ENCODE measurements around the gene HDGFL3.
"Not testable (repeated sequence)": the region's sequence is repeated elsewhere in the genome, so short reads cannot be mapped to it uniquely, and the experiment has no call there.

The HDGFL3 gene

DNA sequence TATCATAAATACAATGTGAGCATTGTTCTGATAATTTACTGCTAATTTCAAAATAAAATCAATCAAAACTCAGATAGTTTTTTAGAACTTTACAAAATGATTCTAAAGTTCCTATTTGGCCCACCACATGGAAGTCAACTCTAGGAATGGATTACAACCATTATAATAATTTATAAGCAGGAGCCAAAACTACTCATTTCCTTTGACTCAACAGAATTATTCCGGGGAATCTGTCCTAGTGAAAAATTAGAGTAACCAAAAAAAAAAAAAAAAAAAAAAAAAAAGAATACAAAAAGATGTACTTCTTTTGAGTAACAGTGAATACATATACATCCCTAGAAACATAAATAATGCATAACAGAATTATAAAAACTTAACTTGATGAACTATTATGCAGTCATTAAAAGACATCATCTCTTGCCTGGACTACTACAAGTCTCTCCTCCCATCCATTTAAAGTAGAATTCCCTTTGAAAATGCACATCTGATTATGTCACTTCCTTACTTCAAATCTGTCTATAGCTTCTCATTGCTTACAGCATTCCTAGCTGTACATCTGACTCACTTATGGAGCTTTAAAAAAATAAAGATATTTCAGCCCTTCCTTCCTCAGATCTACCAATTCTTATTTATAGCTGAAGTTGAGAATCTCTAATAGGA is 43.4 kb downstream of the HDGFL3 start:
- no peak for TF ChIP-seq FOXP2 (optimal IDR thresholded peaks at IDR 0.05; ENCODE audit: control extremely low read depth, extremely low read length, insufficient read depth)
- TF ChIP-seq POLR2AphosphoS5 (IDR thresholded peaks at IDR 0.05; ENCODE audit: borderline replicate concordance, low read depth, low read length) = no peak
- no peak for TF ChIP-seq EZH2 (IDR thresholded peaks at IDR 0.05)
- H3K36me3 ChIP-seq (ENCODE audit: insufficient read depth, low read length) = no peaks in the 10 kb centered on the region
- H3K9me3 ChIP-seq (ENCODE audit: low read depth, low read length) = peaks cover 4% of the 10 kb centered on the region; the same call in 1 of the 2 replicates
- DNase-seq (ENCODE audit: low read depth, low spot score) = no peak
- no peak overlapping the region for H3K9ac ChIP-seq (ENCODE audit: insufficient read length)
- no peak overlapping the region for H3K27ac ChIP-seq
- H3K4me3 ChIP-seq = no peak overlapping the region

DNA sequence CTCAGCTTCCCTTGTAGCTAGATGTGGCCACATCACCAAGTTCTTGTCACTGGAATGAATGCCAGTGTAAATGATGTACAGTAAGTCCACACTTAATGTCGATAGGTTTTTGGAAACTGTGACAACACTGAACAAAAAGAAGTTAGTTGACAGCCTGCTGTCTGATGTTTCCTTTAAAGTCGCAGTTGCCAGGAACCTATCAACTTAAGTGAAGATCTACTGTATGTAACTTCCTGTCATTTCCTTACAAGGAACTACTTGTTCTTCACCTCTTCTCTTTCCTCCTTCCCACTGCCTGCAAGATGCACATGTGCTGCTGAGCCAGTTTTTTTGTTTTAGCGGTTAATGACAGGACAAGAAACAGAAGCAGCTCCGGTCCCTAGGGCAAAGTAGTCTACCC is 44.6 kb downstream of the HDGFL3 start:
- Histone ChIP-seq H3K9me3 (ENCODE audit: low read depth, low read length) (peaks cover 4% of the 10 kb centered on the region; the same call in 1 of the 2 replicates), H3K27ac (no peak overlapping the region)

DNA sequence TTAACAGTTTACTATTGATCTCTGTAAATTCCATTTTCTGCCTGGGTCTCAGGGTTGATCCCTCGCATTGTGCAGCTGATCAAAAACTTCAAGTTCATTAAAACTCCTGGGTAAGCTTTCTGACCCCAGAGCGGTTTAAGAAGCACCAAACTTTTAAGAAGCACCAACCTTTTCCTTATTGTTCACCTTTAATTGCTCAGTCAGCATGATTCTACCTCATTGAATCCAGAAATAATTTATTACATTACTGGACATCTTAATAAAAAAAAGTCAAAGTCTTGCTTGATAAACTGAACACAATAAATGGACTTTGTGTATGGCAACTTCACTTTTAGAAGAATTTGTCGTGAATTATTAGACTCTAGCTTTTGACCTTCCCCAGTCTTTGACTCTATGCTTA is 46.9 kb downstream of the HDGFL3 start:
- H3K27ac ChIP-seq = no peak overlapping the region
- H3K36me3 ChIP-seq (ENCODE audit: insufficient read depth, low read length) = peaks cover 22% of the 10 kb centered on the region
- no peak for DNase-seq (ENCODE audit: low read depth, low spot score)
- TF ChIP-seq EZH2 (IDR thresholded peaks at IDR 0.05) = no peak
- TF ChIP-seq FOXP2 (optimal IDR thresholded peaks at IDR 0.05; ENCODE audit: control extremely low read depth, extremely low read length, insufficient read depth) = no peak
- no peak overlapping the region for H3K9ac ChIP-seq (ENCODE audit: insufficient read length)
- 0 out of 2 replicates have a peak, but pooled peaks cover under 1% of the 10 kb centered on the region for H3K9me3 ChIP-seq (ENCODE audit: low read depth, low read length)
- H3K4me3 ChIP-seq = no peak overlapping the region

More for the DNA sequence above, 44.6 kb downstream of the HDGFL3 start:
- no peak for TF ChIP-seq FOXP2 (optimal IDR thresholded peaks at IDR 0.05; ENCODE audit: control extremely low read depth, extremely low read length, insufficient read depth)
- no peak overlapping the region for H3K4me3 ChIP-seq
- no peak overlapping the region for H3K9ac ChIP-seq (ENCODE audit: insufficient read length)
- DNase-seq (ENCODE audit: low read depth, low spot score) = no peak
- H3K36me3 ChIP-seq (ENCODE audit: insufficient read depth, low read length) = peaks cover under 1% of the 10 kb centered on the region; the same call in 1 of the 2 replicates

DNA sequence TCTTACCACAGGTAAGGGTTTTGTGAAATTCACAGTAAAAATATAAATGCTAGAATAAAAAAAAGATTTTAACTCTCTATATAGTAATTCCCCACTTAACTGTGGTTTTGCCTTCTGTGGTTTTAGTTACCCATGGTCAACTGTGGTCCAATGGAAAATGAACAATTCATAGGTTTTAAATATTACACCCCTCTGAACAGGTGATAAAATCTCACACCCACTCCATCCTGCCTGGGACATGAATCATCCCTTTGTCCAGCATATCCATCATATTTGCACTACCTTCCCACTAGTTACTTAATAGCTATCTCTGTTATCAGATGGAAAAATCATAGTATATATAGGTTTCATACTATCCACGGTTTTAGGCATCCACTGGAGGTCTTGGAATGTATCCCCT is 49.2 kb downstream of the HDGFL3 start:
- no peak overlapping the region for H3K27ac ChIP-seq
- no peaks in the 10 kb centered on the region for H3K9me3 ChIP-seq (ENCODE audit: low read depth, low read length)
- TF ChIP-seq POLR2AphosphoS5 (IDR thresholded peaks at IDR 0.05; ENCODE audit: borderline replicate concordance, low read depth, low read length) (no peak), EZH2 (IDR thresholded peaks at IDR 0.05) (no peak), FOXP2 (optimal IDR thresholded peaks at IDR 0.05; ENCODE audit: control extremely low read depth, extremely low read length, insufficient read depth) (no peak)
- no peak overlapping the region for H3K9ac ChIP-seq (ENCODE audit: insufficient read length)
- H3K4me3 ChIP-seq = no peak overlapping the region
- DNase-seq (ENCODE audit: low read depth, low spot score) = no peak
- H3K36me3 ChIP-seq (ENCODE audit: insufficient read depth, low read length) = peaks cover 22% of the 10 kb centered on the region

DNA sequence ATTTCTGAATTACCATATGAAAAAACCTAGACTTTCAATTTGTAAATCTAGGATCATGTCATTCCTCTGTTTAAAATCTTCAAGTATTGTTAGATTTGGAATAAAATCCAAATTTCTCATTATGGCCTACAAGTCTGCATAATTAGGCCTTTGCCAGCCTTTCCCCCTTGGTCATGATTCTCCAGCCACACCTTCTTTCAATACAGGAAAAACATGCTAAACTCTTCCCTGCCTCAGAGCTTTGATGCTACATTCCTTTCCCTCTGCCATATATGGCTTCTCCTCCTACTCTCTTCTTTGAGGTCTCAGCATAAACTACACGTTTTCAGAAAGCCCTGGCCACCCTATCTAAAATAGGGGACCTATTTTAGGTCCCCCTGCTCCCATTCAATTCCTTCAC is 51.7 kb downstream of the HDGFL3 start:
- TF ChIP-seq POLR2AphosphoS5 (IDR thresholded peaks at IDR 0.05; ENCODE audit: borderline replicate concordance, low read depth, low read length) (no peak), EZH2 (IDR thresholded peaks at IDR 0.05) (no peak), FOXP2 (optimal IDR thresholded peaks at IDR 0.05; ENCODE audit: control extremely low read depth, extremely low read length, insufficient read depth) (no peak)
- Histone ChIP-seq H3K36me3 (ENCODE audit: insufficient read depth, low read length) (peaks cover 28% of the 10 kb centered on the region), H3K27ac (no peak overlapping the region), H3K4me3 (no peak overlapping the region), H3K9ac (ENCODE audit: insufficient read length) (no peak overlapping the region), H3K9me3 (ENCODE audit: low read depth, low read length) (no peaks in the 10 kb centered on the region)
- DNase-seq (ENCODE audit: low read depth, low spot score) = no peak

DNA sequence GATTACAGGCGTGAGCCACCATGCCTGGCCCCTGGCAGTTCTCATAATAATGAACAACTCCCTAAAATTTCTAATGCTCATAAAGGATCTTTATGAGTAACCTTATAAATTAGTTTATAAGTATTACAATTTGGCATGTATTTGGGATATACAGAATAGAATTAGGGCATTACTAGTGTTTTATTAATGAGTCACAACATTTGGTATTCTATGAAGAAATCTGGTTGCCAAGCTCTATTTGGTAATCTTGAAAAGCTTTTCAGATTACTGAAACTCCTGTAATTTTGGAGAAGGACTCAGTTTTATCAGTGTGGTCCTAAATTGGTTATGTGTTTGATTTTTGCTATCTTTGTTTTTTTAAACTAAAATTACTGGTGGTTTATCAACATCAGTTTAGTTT is 54.3 kb downstream of the HDGFL3 start:
- peaks cover 44% of the 10 kb centered on the region for H3K36me3 ChIP-seq (ENCODE audit: insufficient read depth, low read length)
- no peaks in the 10 kb centered on the region for H3K9me3 ChIP-seq (ENCODE audit: low read depth, low read length)
- no peak for TF ChIP-seq POLR2AphosphoS5 (IDR thresholded peaks at IDR 0.05; ENCODE audit: borderline replicate concordance, low read depth, low read length)
- TF ChIP-seq FOXP2 (optimal IDR thresholded peaks at IDR 0.05; ENCODE audit: control extremely low read depth, extremely low read length, insufficient read depth) = no peak
- TF ChIP-seq EZH2 (IDR thresholded peaks at IDR 0.05) = no peak
- no peak for DNase-seq (ENCODE audit: low read depth, low spot score)
- no peak overlapping the region for H3K9ac ChIP-seq (ENCODE audit: insufficient read length)
- no peak overlapping the region for H3K4me3 ChIP-seq
- H3K27ac ChIP-seq = no peak overlapping the region

DNA sequence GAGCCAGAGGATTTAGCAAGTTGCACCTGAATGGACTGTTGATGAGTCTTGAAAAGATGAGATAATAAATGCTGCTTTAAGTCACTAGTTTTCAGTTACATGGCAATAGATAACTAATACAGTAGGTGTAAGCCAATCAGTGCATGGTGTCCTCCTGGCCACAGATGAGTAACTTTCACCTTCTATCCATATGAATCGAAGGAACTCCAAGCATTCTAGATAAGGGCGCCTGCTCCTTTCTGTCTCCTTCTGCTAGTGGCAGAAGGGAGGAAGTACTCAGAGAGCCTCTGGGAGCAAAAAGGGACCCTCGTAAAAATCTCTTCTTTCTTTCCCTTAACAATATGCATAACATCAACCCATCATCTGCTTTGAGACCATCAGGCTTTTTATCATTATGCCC is 62.9 kb downstream of the HDGFL3 start:
- Histone ChIP-seq H3K27ac (no peak overlapping the region), H3K36me3 (ENCODE audit: insufficient read depth, low read length) (peaks cover 14% of the 10 kb centered on the region; the same call in 1 of the 2 replicates), H3K9me3 (ENCODE audit: low read depth, low read length) (no peaks in the 10 kb centered on the region), H3K9ac (ENCODE audit: insufficient read length) (no peak overlapping the region), H3K4me3 (no peak overlapping the region)
- DNase-seq (ENCODE audit: low read depth, low spot score) = no peak
- TF ChIP-seq EZH2 (IDR thresholded peaks at IDR 0.05) = no peak
- TF ChIP-seq FOXP2 (optimal IDR thresholded peaks at IDR 0.05; ENCODE audit: control extremely low read depth, extremely low read length, insufficient read depth) = no peak
- TF ChIP-seq POLR2AphosphoS5 (IDR thresholded peaks at IDR 0.05; ENCODE audit: borderline replicate concordance, low read depth, low read length) = no peak

DNA sequence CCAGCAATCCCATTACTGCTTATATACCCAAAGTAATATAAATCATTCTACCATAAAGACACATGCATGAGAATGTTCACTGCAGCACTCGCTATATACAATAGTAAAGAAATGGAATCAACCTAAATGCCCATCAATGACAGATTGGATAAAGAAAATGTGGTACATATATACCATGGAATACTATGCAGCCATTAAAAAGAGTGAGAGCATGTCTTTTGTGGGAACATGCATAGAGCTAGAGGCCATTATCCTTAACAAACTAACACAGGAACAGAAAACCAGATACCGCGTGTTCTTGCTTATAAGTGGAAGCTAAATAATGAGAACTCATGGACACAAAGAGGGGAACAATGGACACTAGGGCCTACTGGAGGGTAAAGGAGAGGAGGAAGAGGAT is 65.5 kb downstream of the HDGFL3 start:
- DNase-seq (ENCODE audit: low read depth, low spot score); H3K27ac ChIP-seq; H3K9ac ChIP-seq (ENCODE audit: insufficient read length); H3K4me3 ChIP-seq; H3K9me3 ChIP-seq (ENCODE audit: low read depth, low read length): not testable (repeated sequence)
- peaks cover 16% of the 10 kb centered on the region for H3K36me3 ChIP-seq (ENCODE audit: insufficient read depth, low read length)

DNA sequence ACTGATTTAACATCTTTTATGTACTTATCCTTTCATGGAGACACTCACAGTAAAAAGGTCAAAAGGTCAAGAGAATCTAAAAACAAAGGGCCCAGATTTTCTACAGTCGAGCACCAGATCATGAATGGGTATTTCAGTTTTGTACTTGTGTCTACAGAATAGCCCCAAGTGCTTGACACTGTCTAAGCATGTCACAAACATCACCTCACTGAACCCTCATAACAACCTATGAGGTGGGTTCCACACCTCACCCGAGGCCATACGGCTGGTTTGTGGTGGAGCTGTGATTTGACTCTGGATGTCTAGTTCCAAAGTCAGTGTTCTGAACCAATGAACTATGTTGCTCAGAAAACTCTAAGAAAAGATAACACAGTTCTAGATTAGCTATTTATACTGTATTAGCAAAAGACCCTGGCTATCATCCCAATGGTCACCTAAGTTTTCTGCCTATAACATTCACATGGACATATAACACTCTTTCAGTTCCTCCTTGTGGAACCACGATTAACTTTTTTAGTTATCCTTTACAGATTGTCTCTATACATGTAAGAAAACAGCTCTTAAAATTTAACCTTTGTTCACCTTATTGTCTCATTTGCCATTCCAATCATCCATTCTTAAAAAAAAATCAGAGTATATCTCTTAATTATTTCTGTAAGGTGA is 74.6 kb downstream of the HDGFL3 start:
- TF ChIP-seq POLR2AphosphoS5 (IDR thresholded peaks at IDR 0.05; ENCODE audit: borderline replicate concordance, low read depth, low read length) = no peak
- no peak for TF ChIP-seq FOXP2 (optimal IDR thresholded peaks at IDR 0.05; ENCODE audit: control extremely low read depth, extremely low read length, insufficient read depth)
- no peak for TF ChIP-seq EZH2 (IDR thresholded peaks at IDR 0.05)
- peaks cover 35% of the 10 kb centered on the region for H3K36me3 ChIP-seq (ENCODE audit: insufficient read depth, low read length)
- no peak for DNase-seq (ENCODE audit: low read depth, low spot score)
- no peaks in the 10 kb centered on the region for H3K9me3 ChIP-seq (ENCODE audit: low read depth, low read length)
- H3K9ac ChIP-seq (ENCODE audit: insufficient read length) = no peak overlapping the region
- H3K4me3 ChIP-seq = no peak overlapping the region
- H3K27ac ChIP-seq = no peak overlapping the region
